PFSK-1 (cell line): ENCODE results near the gene SUSD2.

ENCODE experiments used
- SIN3A ChIP-seq: IDR thresholded peaks from 2 replicates; pipeline ENCODE4 v1.6.1; 2012; ENCODE audit warnings: mild to moderate bottlenecking, low read length, moderate library complexity, borderline replicate concordance; ENCODE audit not compliant: insufficient read depth
- TF ChIP-seq, protein P1 (sequence below), 2 experiments: IDR thresholded peaks; 2 replicates each; pipeline versions ENCODE4 v1.6.1 to v1.8.0; 2011 to 2012; ENCODE audit warnings: low read depth in 2 of 2, low read length in 2 of 2, control low read depth in 1 of 2, inconsistent platforms in 1 of 2, mild to moderate bottlenecking in 1 of 2, moderate library complexity in 1 of 2; ENCODE audit not compliant: insufficient read depth in 1 of 2

DNA sequence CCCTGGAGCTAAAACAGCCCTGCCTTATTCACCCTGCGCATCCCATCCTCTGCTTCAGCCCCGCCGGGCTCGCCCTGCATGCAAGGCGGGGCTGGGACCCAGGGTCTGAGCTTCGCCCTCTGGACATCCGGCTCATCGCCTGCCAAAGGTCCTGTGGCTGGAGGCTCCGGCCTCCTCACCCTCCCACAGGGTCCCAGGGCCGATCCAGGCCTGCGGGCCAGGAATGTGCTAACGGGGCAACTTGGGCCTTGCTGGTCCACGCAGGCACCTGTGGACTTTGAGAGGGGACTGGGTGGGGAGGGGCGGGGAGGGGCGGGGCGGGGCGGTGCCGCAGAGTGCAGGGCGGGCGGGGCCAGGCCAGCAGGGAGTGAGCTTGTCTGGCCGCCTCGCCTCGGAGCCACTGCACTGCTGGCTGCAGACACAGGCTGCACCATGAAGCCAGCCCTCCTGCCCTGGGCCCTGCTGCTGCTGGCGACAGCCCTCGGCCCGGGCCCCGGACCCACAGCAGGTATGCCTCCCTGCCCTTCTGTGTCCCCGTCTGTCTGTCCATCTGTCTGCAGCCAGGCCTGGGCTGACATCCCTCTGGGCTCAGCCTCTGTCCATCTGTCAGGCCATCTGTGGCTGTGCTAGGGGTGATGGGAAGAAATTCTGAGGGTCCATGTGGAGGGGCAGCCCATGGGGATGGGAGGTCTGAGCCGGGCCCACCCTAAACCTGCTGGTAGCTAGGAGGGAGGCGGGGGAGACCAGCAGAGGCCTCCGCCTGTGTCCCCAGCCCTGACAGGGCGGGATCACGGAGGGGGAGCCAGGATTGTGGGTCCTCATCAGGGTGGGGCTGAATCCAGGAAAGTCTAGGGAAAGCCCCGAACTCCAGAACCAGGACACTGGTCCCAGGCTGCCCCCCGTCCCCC is at the start of gene SUSD2:
- no peak for TF ChIP-seq SIN3A
- TF ChIP-seq, protein P1, sequence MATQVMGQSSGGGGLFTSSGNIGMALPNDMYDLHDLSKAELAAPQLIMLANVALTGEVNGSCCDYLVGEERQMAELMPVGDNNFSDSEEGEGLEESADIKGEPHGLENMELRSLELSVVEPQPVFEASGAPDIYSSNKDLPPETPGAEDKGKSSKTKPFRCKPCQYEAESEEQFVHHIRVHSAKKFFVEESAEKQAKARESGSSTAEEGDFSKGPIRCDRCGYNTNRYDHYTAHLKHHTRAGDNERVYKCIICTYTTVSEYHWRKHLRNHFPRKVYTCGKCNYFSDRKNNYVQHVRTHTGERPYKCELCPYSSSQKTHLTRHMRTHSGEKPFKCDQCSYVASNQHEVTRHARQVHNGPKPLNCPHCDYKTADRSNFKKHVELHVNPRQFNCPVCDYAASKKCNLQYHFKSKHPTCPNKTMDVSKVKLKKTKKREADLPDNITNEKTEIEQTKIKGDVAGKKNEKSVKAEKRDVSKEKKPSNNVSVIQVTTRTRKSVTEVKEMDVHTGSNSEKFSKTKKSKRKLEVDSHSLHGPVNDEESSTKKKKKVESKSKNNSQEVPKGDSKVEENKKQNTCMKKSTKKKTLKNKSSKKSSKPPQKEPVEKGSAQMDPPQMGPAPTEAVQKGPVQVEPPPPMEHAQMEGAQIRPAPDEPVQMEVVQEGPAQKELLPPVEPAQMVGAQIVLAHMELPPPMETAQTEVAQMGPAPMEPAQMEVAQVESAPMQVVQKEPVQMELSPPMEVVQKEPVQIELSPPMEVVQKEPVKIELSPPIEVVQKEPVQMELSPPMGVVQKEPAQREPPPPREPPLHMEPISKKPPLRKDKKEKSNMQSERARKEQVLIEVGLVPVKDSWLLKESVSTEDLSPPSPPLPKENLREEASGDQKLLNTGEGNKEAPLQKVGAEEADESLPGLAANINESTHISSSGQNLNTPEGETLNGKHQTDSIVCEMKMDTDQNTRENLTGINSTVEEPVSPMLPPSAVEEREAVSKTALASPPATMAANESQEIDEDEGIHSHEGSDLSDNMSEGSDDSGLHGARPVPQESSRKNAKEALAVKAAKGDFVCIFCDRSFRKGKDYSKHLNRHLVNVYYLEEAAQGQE (IDR thresholded peaks at IDR 0.05; ENCODE audit: insufficient read depth in 1 of 2, low read depth in 2 of 2, low read length in 2 of 2): no peak
